H9 (cell line): Measurements from ENCODE around the gene LDB2. TPM values are rescaled to one million over a fixed set of nuclear protein-coding genes. Genes with fewer than 3 reads are reported as not detected.

Source experiments
- DNase-seq: peaks from one replicate; pipeline ENCODE4 v3.0.0-alpha.2; 2017
- H2AFZ ChIP-seq: one replicate; pipeline ENCODE4 v1.6.1; 2013; ENCODE audit warnings: mild to moderate bottlenecking, low read length, control low read depth, moderate library complexity
- H2AK5ac ChIP-seq: 2 replicates; pipeline ENCODE4 v1.6.1; 2013; ENCODE audit warnings: low read length, control low read depth, mixed read lengths; ENCODE audit not compliant: insufficient read length
- H2BK120ac ChIP-seq: one replicate; pipeline ENCODE4 v1.6.1; 2013; ENCODE audit warnings: low read depth, mild to moderate bottlenecking, low read length, control low read depth, inconsistent platforms; ENCODE audit not compliant: poor library complexity, severe bottlenecking
- H2BK12ac ChIP-seq: 2 replicates; pipeline ENCODE4 v1.6.1; 2013; ENCODE audit warnings: low read length, control low read depth, mixed read lengths, low read depth; ENCODE audit not compliant: insufficient read length
- H2BK15ac ChIP-seq: 2 replicates; pipeline ENCODE4 v1.6.1; 2013; ENCODE audit warnings: low read depth, low read length, control low read depth
- H2BK20ac ChIP-seq: one replicate; pipeline ENCODE4 v1.6.1; 2013; ENCODE audit warnings: low read depth, mild to moderate bottlenecking, low read length, control low read depth, inconsistent platforms; ENCODE audit not compliant: poor library complexity, severe bottlenecking
- H2BK5ac ChIP-seq: 2 replicates; pipeline ENCODE4 v1.6.1; 2013; ENCODE audit warnings: low read length, control low read depth, mixed read lengths; ENCODE audit not compliant: insufficient read length
- H3K14ac ChIP-seq: 2 replicates; pipeline ENCODE4 v1.6.1; 2013; ENCODE audit warnings: low read length, control low read depth; ENCODE audit not compliant: insufficient read depth
- H3K18ac ChIP-seq: 2 replicates; pipeline ENCODE4 v1.6.1; 2013; ENCODE audit warnings: low read depth, mild to moderate bottlenecking, mixed read lengths, low read length, control low read depth; ENCODE audit not compliant: insufficient read length
- H3K23ac ChIP-seq: 2 replicates; pipeline ENCODE4 v1.6.1; 2013; ENCODE audit warnings: low read length, control low read depth, mixed read lengths, low read depth; ENCODE audit not compliant: insufficient read length
- H3K23me2 ChIP-seq: 2 replicates; pipeline ENCODE4 v1.6.1; 2013; ENCODE audit warnings: low read depth, mild to moderate bottlenecking, mixed read lengths, low read length, control low read depth; ENCODE audit not compliant: insufficient read length, poor library complexity, severe bottlenecking
- H3K27ac ChIP-seq: 2 replicates; pipeline ENCODE4 v1.5.1; 2013; ENCODE audit warnings: low read length, control low read depth, mixed read lengths, low read depth; ENCODE audit not compliant: insufficient read length
- H3K27me3 ChIP-seq: 2 replicates; pipeline ENCODE4 v1.6.1; 2013; ENCODE audit warnings: low read length, control low read depth, inconsistent platforms; ENCODE audit not compliant: insufficient read depth
- H3K4ac ChIP-seq: 2 replicates; pipeline ENCODE4 v1.6.1; 2013; ENCODE audit warnings: low read depth, mild to moderate bottlenecking, control low read depth, inconsistent platforms, low read length, moderate library complexity
- H3K4me1 ChIP-seq: 2 replicates; pipeline ENCODE4 v1.6.1; 2013; ENCODE audit warnings: low read length, control low read depth, inconsistent platforms; ENCODE audit not compliant: insufficient read depth
- H3K4me2 ChIP-seq: 2 replicates; pipeline ENCODE4 v1.6.1; 2013; ENCODE audit warnings: low read length, control low read depth, mixed read lengths; ENCODE audit not compliant: insufficient read length, insufficient read depth
- H3K56ac ChIP-seq: 2 replicates; pipeline ENCODE4 v1.6.1; 2013; ENCODE audit warnings: low read depth, mild to moderate bottlenecking, mixed read lengths, low read length, control low read depth; ENCODE audit not compliant: insufficient read length
- H3K79me1 ChIP-seq: 2 replicates; pipeline ENCODE4 v1.6.1; 2013; ENCODE audit warnings: low read depth, mild to moderate bottlenecking, moderate library complexity, low read length, control low read depth, inconsistent platforms; ENCODE audit not compliant: insufficient read depth, poor library complexity, severe bottlenecking
- H3K79me2 ChIP-seq: 2 replicates; pipeline ENCODE4 v1.6.1; 2013; ENCODE audit warnings: low read length, control low read depth, inconsistent platforms; ENCODE audit not compliant: insufficient read depth
- H3K9ac ChIP-seq: 2 replicates; pipeline ENCODE4 v1.6.1; 2013; ENCODE audit warnings: low read length, control low read depth, mixed read lengths; ENCODE audit not compliant: insufficient read length; ENCODE audit errors: extremely low read depth
- H3K9me3 ChIP-seq: one replicate; pipeline ENCODE4 v1.6.1; 2013; ENCODE audit warnings: low read depth, low read length, inconsistent platforms; ENCODE audit not compliant: control insufficient read depth
- H3T11ph ChIP-seq: one replicate; pipeline ENCODE4 v1.6.1; 2013; ENCODE audit warnings: mild to moderate bottlenecking, low read length, control low read depth, inconsistent platforms
- H4K20me1 ChIP-seq: one replicate; pipeline ENCODE4 v1.6.1; 2013; ENCODE audit not compliant: control insufficient read depth, insufficient read length, insufficient read depth
- H4K5ac ChIP-seq: 2 replicates; pipeline ENCODE4 v1.6.1; 2013; ENCODE audit warnings: low read depth, mild to moderate bottlenecking, mixed read lengths, low read length, control low read depth; ENCODE audit not compliant: insufficient read length
- H4K8ac ChIP-seq: replicated peaks from 2 replicates; pipeline ENCODE4 v1.6.1; 2013; ENCODE audit warnings: low read length, control low read depth, mixed read lengths, low read depth; ENCODE audit not compliant: insufficient read length
- H4K91ac ChIP-seq: 2 replicates; pipeline ENCODE4 v1.6.1; 2013; ENCODE audit warnings: low read depth, mild to moderate bottlenecking, moderate library complexity, mixed read lengths, low read length, control low read depth; ENCODE audit not compliant: insufficient read length
- H3K27ac Mint-ChIP-seq, 3 experiments: 2 replicates in 2 of 3; 3 replicates in 1 of 3; pipeline ENCODE4 v1.8.0; 2020 to 2021; ENCODE audit warnings: mixed read lengths in 3 of 3, mild to moderate bottlenecking in 1 of 3, moderate library complexity in 1 of 3
- H3K27me3 Mint-ChIP-seq: 2 replicates; pipeline ENCODE4 v1.8.0; 2021; ENCODE audit warnings: low read depth, mild to moderate bottlenecking, moderate library complexity, mixed read lengths
- H3K36me3 Mint-ChIP-seq, 3 experiments: 2 replicates in 2 of 3; 3 replicates in 1 of 3; pipeline ENCODE4 v1.8.0; 2020 to 2021; ENCODE audit warnings: low read depth in 3 of 3, mixed read lengths in 3 of 3; ENCODE audit not compliant: insufficient read depth in 1 of 3
- H3K4me1 Mint-ChIP-seq, 2 experiments: 2 replicates each; pipeline ENCODE4 v1.8.0; 2020; ENCODE audit warnings: mixed read lengths in 2 of 2
- H3K4me3 Mint-ChIP-seq, 2 experiments: 2 replicates in 1 of 2; 3 replicates in 1 of 2; pipeline ENCODE4 v1.8.0; 2020 to 2021; ENCODE audit warnings: mild to moderate bottlenecking in 2 of 2, mixed read lengths in 2 of 2, moderate library complexity in 1 of 2
- H3K9me3 Mint-ChIP-seq, 2 experiments: 2 replicates in 1 of 2; 3 replicates in 1 of 2; pipeline ENCODE4 v1.8.0; 2020; ENCODE audit warnings: mild to moderate bottlenecking in 2 of 2, mixed read lengths in 2 of 2, moderate library complexity in 1 of 2
- WGBS: extraction: QIAGEN DNeasy Blood & Tissue Kit; methylation state at CpG from one replicate; pipeline ENCODE4 v1.1.7; 2013; ENCODE audit warnings: missing lambda C conversion rate, low lambda C conversion rate, mixed read lengths; ENCODE audit not compliant: insufficient read length; ENCODE audit errors: extremely low coverage; 5-methylcytosine and 5-hydroxymethylcytosine counted together
- total RNA-seq: library from RNA; stranded (reverse); gene quantifications from 2 replicates; pipeline ENCODE4 v1.2.1, GENCODE V29; 2021
- TF ChIP-seq, protein P1 (sequence below): fragments of 200-600 bp; sonication (generic); conservative IDR thresholded peaks from 3 replicates; pipeline ENCODE4 v1.8.0; 2021; ENCODE audit warnings: antibody characterized with exemption, mild to moderate bottlenecking

The LDB2 gene
- total RNA-seq, 1 experiment from 2014 or later, result 22.5 TPM

DNA sequence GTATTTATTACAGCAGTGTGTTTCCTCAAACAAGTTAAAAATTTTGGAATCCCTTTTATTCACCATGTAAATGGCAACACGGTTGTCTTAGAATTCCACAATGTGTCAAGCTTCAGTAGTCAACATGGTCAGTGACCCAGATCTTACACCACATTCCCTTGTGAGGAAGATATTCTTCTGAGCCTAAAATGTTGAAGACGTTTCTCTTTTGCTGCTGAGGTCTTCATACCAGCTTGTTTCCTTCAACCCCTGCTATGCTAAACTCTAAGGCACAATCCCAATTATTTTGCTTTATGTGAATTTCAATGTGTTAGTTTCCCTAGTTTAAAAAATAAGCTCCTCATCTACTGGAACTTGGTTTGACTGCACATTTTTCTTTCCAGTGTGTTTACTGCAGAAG is 17.6 kb upstream of the LDB2 start:
- no peak overlapping the region for H2BK12ac ChIP-seq
- no peak overlapping the region for H3K56ac ChIP-seq
- H4K5ac ChIP-seq, result no peak overlapping the region
- no peaks in the 10 kb centered on the region for H3K79me2 ChIP-seq
- H3K4me2 ChIP-seq, result no peak overlapping the region
- H3K27ac ChIP-seq, result no peak overlapping the region
- peak overlapping the region in 1 of 2 experiments; percentile 10; a peak in 1 of 5 replicates for H3K4me3 Mint-ChIP-seq
- no peaks in the 10 kb centered on the region for H3K27me3 ChIP-seq
- no peak overlapping the region for H4K8ac ChIP-seq
- peaks cover 27 to 37% of the 10 kb centered on the region in 2 experiments for H3K4me1 Mint-ChIP-seq
- no peaks in the 10 kb centered on the region for H3K9me3 ChIP-seq
- no peak overlapping the region for H2BK120ac ChIP-seq
- no peak overlapping the region for H2AFZ ChIP-seq
- H3K79me1 ChIP-seq, result no peaks in the 10 kb centered on the region
- no peak overlapping the region for H3K14ac ChIP-seq
- H4K20me1 ChIP-seq, result no peaks in the 10 kb centered on the region
- H3K27ac Mint-ChIP-seq, result peak overlapping the region in 1 of 3 experiments; percentile 76; a peak in 1 of 7 replicates
- H3K27me3 Mint-ChIP-seq, result no peaks in the 10 kb centered on the region
- H3K4me1 ChIP-seq, result peaks cover 4% of the 10 kb centered on the region; the same call in 1 of the 2 replicates
- peaks cover 7 to 8% of the 10 kb centered on the region in 2 experiments; a peak in 3 of 5 replicates for H3K9me3 Mint-ChIP-seq
- no peak overlapping the region for H3T11ph ChIP-seq
- no peak overlapping the region for H3K9ac ChIP-seq
- H2BK15ac ChIP-seq, result no peak overlapping the region
- H2AK5ac ChIP-seq, result no peak overlapping the region
- no peak overlapping the region for H3K4ac ChIP-seq
- H3K36me3 Mint-ChIP-seq, result peaks cover 0 to 11% (median 3%) of the 10 kb centered on the region in 3 experiments
- H2BK20ac ChIP-seq, result no peak overlapping the region
- no CpG with 5 or more reads among the region's 2 CpGs for WGBS
- no peak overlapping the region for H4K91ac ChIP-seq
- DNase-seq, result no peak
- no peak overlapping the region for H3K18ac ChIP-seq
- TF ChIP-seq, protein P1, sequence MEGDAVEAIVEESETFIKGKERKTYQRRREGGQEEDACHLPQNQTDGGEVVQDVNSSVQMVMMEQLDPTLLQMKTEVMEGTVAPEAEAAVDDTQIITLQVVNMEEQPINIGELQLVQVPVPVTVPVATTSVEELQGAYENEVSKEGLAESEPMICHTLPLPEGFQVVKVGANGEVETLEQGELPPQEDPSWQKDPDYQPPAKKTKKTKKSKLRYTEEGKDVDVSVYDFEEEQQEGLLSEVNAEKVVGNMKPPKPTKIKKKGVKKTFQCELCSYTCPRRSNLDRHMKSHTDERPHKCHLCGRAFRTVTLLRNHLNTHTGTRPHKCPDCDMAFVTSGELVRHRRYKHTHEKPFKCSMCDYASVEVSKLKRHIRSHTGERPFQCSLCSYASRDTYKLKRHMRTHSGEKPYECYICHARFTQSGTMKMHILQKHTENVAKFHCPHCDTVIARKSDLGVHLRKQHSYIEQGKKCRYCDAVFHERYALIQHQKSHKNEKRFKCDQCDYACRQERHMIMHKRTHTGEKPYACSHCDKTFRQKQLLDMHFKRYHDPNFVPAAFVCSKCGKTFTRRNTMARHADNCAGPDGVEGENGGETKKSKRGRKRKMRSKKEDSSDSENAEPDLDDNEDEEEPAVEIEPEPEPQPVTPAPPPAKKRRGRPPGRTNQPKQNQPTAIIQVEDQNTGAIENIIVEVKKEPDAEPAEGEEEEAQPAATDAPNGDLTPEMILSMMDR, result no peak
- H3K23me2 ChIP-seq, result no peaks in the 10 kb centered on the region
- H3K23ac ChIP-seq, result no peak overlapping the region
- H2BK5ac ChIP-seq, result no peak overlapping the region
